Activated CD4-positive, alpha-beta T cell treated with anti-CD3 and anti-CD28 coated beads, Interleukin-2, amount 50 U/mL, for 1 hour (primary cell): Measurements from ENCODE around the gene NRIP1.
"Not testable (repeated sequence)": the region's sequence is repeated elsewhere in the genome, so short reads cannot be mapped to it uniquely, and the experiment has no call there.

ENCODE experiments used
- DNase-seq: peaks from one replicate; pipeline ENCODE4 v3.0.0-alpha.2; 2020

Gene NRIP1

GRCh38 chr21:14968821-14969220 is 96.0 kb downstream of the NRIP1 start:
- DNase-seq, result no peak

DNA sequence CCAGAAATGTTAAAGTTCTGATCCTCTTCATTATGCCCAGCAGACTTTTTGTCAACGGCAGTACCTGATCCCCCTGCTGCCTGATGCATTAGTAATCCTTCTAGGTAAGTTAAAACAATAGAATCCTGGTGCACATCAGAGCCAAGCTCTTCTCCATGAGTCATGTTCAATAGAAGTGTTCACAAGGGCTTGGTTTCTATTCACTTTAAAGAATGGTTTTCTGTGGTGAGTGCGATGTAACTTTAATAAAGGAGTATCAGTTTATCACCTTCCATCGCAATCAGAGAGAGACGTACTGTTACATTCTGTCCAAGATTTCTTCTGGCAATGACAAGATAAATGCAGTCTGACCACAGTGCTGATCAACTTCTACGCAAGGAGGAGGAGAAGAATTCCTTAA is 96.8 kb downstream of the NRIP1 start:
- DNase-seq, result no peak

DNA sequence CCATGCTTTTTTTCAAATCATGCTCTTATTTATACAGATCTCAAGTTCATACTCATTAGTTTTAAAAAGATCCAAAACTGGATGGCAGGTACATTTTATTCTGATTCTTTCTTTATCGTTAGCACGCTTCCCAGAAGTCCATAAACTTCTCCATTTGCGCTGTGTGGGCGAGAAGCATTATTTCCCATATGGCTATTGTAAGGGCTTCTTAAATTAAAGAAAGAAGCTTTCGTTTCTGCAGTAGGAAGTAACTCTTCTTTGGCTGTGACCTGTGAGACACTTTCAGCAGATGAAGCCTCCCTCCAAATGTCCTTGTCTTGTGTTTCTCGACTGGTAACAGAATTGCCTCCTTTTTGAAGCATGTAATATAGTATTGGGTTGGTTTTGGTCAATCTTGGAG is 100.2 kb downstream of the NRIP1 start:
- DNase-seq, result no peak

DNA sequence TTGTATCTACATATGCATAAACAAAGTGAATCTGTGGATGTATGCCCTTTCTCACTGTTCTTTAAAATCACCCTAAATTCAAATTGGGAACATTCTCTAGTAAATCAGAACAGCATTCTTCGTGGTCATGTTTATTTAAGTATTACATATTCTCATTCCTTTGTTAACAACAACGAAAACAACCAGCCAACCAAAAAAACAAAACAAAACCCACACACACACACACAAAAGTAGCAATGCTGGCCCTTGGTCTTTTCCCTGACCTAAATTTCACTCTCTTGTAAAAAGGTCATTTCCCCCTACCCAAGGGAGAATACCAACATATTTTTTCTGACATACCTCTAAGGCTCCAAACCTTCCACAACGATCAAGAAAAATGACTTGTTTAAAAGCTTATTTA is 102.6 kb downstream of the NRIP1 start:
- DNase-seq, result no peak

- no peak for DNase-seq
Measured at GRCh38 chr21:14961502-14961901, 103.3 kb downstream of the NRIP1 start.

GRCh38 chr21:14959343-14959742 is 105.5 kb downstream of the NRIP1 start:
- no peak for DNase-seq

GRCh38 chr21:14957836-14958235 is 107.0 kb downstream of the NRIP1 start:
- DNase-seq, result no peak

DNA sequence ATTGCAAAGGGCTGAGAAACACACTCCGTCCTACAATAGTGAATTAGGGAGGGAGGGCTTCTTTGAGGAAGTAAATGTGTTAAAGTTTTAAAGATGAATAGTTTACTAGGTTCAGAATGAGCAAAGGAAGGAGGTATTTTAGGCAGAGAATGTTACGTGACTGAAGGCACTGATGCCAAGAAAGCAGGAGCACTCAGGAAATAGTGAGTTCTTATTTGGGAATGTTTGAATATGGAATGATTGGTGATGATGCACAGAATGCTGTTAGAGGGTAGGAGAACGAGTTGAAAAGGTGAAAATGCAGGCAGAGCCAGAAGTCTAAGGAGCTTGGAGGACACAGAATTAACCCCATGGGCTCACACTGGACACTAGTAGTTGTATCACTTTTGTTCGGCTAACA is 108.0 kb downstream of the NRIP1 start:
- DNase-seq, result no peak

DNA sequence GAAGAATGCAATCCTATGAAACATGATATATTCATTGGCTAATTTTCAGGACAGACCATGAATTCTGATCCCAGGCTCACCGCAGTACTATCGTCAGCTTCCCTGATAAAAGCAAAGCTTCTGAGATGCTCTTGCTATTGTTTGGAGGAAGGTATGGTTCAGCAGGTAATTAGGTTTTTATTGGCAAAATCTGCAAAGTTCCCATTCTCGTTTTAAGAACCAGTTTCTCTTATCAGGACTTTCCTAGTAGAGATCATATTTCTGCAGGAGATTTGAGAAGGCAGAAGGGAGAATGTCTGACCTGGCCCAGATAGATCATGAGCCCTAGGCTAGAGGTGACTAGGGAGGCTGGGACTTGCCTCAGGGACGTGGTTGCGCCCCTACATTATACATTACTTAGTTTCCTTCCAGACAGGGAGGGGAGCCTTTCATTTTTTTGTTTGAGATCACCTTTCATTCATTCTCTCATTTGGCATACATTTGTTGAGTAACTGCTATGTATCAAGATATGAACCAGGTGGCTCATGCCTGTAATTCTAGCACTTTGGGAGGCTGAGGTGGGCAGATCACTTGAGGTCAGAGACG is 108.8 kb downstream of the NRIP1 start:
- no peak for DNase-seq

GRCh38 chr21:14952916-14953315 is 111.9 kb downstream of the NRIP1 start:
- no peak for DNase-seq

GRCh38 chr21:14949603-14950002 is 115.2 kb downstream of the NRIP1 start:
- no peak for DNase-seq

GRCh38 chr21:14947613-14948160 is 117.1 kb downstream of the NRIP1 start:
- no peak for DNase-seq

DNA sequence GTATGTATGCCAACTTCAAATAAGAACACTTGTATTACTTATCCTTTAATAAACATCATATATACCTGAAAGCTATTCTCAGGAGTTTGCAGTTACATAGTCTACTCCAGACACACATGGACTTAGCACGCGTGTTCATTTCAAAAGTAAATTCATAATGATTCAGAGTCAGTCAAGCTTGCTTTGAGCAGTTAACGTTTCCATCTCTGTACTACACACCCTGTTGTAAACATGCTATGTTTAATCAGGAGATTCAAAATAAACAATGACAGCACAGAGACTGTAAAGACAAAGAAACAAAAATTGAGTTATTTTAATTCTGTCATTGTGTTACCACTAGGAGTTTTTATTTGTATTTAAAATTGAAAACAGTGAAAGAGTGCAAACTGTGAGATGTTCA is 119.6 kb downstream of the NRIP1 start:
- DNase-seq, result no peak

DNA sequence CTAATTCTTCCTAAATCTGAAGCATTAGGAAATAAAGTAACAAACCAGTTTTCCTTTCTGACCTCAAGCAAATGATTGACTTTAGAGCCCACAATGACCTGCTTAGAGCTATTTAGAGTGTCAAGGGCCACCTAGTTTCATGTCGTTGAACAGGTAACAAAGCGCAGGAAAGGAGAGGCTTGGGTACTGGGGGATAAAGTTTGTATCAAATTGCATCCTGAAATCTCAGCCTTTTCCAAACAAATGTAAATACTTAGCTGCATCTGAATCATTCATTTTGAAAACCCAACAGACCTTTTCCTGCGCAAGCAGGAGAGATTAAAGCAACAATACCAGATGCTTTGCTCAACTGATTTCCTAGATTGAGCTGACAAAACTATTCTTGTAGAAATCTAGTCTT is 121.2 kb downstream of the NRIP1 start:
- DNase-seq, result no peak

DNA sequence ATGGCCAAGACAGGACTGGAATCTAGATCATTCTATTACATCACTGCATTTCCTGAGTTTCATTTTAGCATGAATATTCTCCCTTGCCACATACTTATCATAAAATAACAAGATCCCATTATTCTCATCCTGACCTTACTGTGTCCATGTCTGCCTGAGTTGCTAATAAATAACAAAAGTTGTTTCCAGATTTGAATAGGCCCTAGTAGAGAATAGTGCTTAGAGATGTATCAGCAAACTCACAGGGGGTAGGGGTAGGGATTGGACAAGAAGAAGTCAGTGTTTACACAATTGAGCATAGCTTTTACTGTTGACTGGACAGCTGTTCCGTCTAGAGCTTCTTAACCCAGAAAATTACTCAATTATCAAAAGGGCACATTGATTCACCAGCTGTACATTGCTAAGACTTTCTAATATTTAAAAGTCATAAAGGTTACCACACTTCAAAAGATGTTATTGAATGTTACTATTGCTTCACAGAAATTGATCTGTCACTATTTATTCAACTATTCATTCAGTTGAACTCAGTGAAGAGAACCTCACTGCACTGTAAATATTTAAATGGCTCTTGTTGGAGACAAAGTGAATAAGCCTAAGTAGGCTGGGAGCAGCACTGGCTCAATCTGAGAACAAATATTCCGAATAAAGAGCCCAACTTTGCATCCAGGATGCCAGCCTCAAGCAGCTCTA is 121.9 kb downstream of the NRIP1 start:
- DNase-seq, result no peak

GRCh38 chr21:14927324-14927723 is 137.5 kb downstream of the NRIP1 start:
- DNase-seq, result not testable (repeated sequence)

DNA sequence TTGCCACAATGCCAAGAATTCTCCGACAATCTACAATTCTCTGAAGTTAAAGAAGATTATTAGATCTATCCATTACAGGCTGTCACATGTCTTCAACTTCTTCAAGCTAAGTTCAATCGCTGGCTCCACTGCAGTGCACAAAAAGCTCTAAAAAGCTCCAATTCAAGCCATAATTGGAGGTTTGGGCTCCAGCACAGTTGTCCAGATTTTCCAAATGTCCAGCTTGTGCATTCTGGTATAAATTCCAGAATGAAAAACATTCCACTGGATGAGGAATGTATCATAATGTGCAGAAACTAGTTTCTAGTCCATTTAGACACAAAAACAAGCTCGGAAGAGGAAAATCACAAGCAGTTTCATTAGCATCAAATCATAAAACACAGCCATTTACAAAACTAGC is 138.6 kb downstream of the NRIP1 start:
- no peak for DNase-seq

GRCh38 chr21:14923468-14923867 is 141.3 kb downstream of the NRIP1 start:
- DNase-seq, result no peak

GRCh38 chr21:14922980-14923379 is 141.8 kb downstream of the NRIP1 start:
- no peak for DNase-seq

- no peak for DNase-seq
Measured at GRCh38 chr21:14918527-14918926, 146.3 kb downstream of the NRIP1 start.

DNA sequence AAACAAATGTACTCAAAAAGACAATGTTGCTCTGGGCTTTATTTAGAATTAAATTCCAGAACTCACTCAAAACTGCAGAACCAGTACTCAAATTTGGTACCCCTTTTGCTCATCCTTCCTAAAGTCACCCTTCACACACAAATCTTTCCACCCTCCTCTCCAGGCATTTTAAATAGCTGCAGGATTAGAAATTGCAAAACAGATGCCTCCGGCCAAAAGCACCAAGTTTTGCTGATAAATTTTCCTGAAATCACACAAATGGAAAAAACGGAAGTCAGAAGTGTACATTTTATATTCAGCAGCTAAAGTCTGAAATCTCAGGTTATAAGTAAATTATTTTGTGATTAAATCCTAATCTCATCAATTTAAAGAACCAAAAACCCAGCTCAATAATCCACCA is 147.0 kb downstream of the NRIP1 start:
- no peak for DNase-seq

GRCh38 chr21:14916676-14917141 is 148.1 kb downstream of the NRIP1 start:
- DNase-seq, result no peak

DNA sequence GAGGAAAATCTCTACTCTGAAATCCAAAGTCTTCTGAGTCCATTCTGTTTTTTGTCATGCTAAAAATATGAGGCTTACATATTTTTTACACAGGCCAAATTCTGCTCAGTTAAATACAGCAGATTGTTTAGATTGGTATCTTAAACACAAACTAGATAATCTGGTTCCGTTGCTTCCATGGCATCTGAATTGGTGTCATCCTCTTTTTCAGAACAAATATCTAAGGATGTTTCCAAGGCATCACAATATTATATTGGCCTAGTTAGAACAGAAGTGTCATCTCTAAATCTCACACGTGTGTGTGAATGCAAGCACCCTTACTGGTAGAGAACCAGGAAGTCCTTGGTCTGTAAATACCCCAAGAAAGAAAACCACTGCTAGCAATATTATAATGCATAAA is 151.2 kb downstream of the NRIP1 start:
- DNase-seq, result no peak

DNA sequence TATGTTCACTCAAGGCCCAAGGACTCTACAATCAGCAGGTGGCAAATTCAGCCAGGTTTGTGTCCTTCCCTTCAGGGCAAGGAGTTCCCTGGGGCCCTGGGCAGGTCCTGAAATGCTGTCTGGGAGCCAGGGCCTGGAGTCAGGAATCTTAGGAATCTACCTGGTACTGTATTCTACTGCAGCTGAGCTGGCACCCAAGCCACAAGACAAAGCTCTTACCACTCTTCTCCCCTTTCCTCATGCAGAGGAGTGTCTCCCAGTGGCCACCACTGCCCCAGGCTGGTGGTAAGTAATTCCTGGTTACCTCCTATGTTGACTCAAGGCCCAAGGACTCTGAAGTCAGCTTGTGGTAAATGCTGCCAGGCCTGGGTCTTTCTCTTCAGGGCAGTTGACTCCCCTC is 153.4 kb downstream of the NRIP1 start:
- no peak for DNase-seq
